H9 (cell line): ENCODE data around the gene HAGH. TPM values are rescaled to one million over a fixed set of nuclear protein-coding genes. Genes with fewer than 3 reads are reported as not detected.

Experiments used
- DNase-seq: peaks from one replicate; pipeline ENCODE4 v3.0.0-alpha.2; 2017
- H2AFZ ChIP-seq: one replicate; pipeline ENCODE4 v1.6.1; 2013; ENCODE audit warnings: mild to moderate bottlenecking, low read length, control low read depth, moderate library complexity
- H2AK5ac ChIP-seq: 2 replicates; pipeline ENCODE4 v1.6.1; 2013; ENCODE audit warnings: low read length, control low read depth, mixed read lengths; ENCODE audit not compliant: insufficient read length
- H2BK120ac ChIP-seq: one replicate; pipeline ENCODE4 v1.6.1; 2013; ENCODE audit warnings: low read depth, mild to moderate bottlenecking, low read length, control low read depth, inconsistent platforms; ENCODE audit not compliant: poor library complexity, severe bottlenecking
- H2BK12ac ChIP-seq: 2 replicates; pipeline ENCODE4 v1.6.1; 2013; ENCODE audit warnings: low read length, control low read depth, mixed read lengths, low read depth; ENCODE audit not compliant: insufficient read length
- H2BK15ac ChIP-seq: 2 replicates; pipeline ENCODE4 v1.6.1; 2013; ENCODE audit warnings: low read depth, low read length, control low read depth
- H2BK20ac ChIP-seq: one replicate; pipeline ENCODE4 v1.6.1; 2013; ENCODE audit warnings: low read depth, mild to moderate bottlenecking, low read length, control low read depth, inconsistent platforms; ENCODE audit not compliant: poor library complexity, severe bottlenecking
- H2BK5ac ChIP-seq: 2 replicates; pipeline ENCODE4 v1.6.1; 2013; ENCODE audit warnings: low read length, control low read depth, mixed read lengths; ENCODE audit not compliant: insufficient read length
- H3K14ac ChIP-seq: 2 replicates; pipeline ENCODE4 v1.6.1; 2013; ENCODE audit warnings: low read length, control low read depth; ENCODE audit not compliant: insufficient read depth
- H3K18ac ChIP-seq: 2 replicates; pipeline ENCODE4 v1.6.1; 2013; ENCODE audit warnings: low read depth, mild to moderate bottlenecking, mixed read lengths, low read length, control low read depth; ENCODE audit not compliant: insufficient read length
- H3K23ac ChIP-seq: 2 replicates; pipeline ENCODE4 v1.6.1; 2013; ENCODE audit warnings: low read length, control low read depth, mixed read lengths, low read depth; ENCODE audit not compliant: insufficient read length
- H3K23me2 ChIP-seq: 2 replicates; pipeline ENCODE4 v1.6.1; 2013; ENCODE audit warnings: low read depth, mild to moderate bottlenecking, mixed read lengths, low read length, control low read depth; ENCODE audit not compliant: insufficient read length, poor library complexity, severe bottlenecking
- H3K27ac ChIP-seq: 2 replicates; pipeline ENCODE4 v1.5.1; 2013; ENCODE audit warnings: low read length, control low read depth, mixed read lengths, low read depth; ENCODE audit not compliant: insufficient read length
- H3K27me3 ChIP-seq: 2 replicates; pipeline ENCODE4 v1.6.1; 2013; ENCODE audit warnings: low read length, control low read depth, inconsistent platforms; ENCODE audit not compliant: insufficient read depth
- H3K4ac ChIP-seq: 2 replicates; pipeline ENCODE4 v1.6.1; 2013; ENCODE audit warnings: low read depth, mild to moderate bottlenecking, control low read depth, inconsistent platforms, low read length, moderate library complexity
- H3K4me1 ChIP-seq: 2 replicates; pipeline ENCODE4 v1.6.1; 2013; ENCODE audit warnings: low read length, control low read depth, inconsistent platforms; ENCODE audit not compliant: insufficient read depth
- H3K4me2 ChIP-seq: 2 replicates; pipeline ENCODE4 v1.6.1; 2013; ENCODE audit warnings: low read length, control low read depth, mixed read lengths; ENCODE audit not compliant: insufficient read length, insufficient read depth
- H3K56ac ChIP-seq: 2 replicates; pipeline ENCODE4 v1.6.1; 2013; ENCODE audit warnings: low read depth, mild to moderate bottlenecking, mixed read lengths, low read length, control low read depth; ENCODE audit not compliant: insufficient read length
- H3K79me1 ChIP-seq: 2 replicates; pipeline ENCODE4 v1.6.1; 2013; ENCODE audit warnings: low read depth, mild to moderate bottlenecking, moderate library complexity, low read length, control low read depth, inconsistent platforms; ENCODE audit not compliant: insufficient read depth, poor library complexity, severe bottlenecking
- H3K79me2 ChIP-seq: 2 replicates; pipeline ENCODE4 v1.6.1; 2013; ENCODE audit warnings: low read length, control low read depth, inconsistent platforms; ENCODE audit not compliant: insufficient read depth
- H3K9ac ChIP-seq: 2 replicates; pipeline ENCODE4 v1.6.1; 2013; ENCODE audit warnings: low read length, control low read depth, mixed read lengths; ENCODE audit not compliant: insufficient read length; ENCODE audit errors: extremely low read depth
- H3K9me3 ChIP-seq: one replicate; pipeline ENCODE4 v1.6.1; 2013; ENCODE audit warnings: low read depth, low read length, inconsistent platforms; ENCODE audit not compliant: control insufficient read depth
- H3T11ph ChIP-seq: one replicate; pipeline ENCODE4 v1.6.1; 2013; ENCODE audit warnings: mild to moderate bottlenecking, low read length, control low read depth, inconsistent platforms
- H4K20me1 ChIP-seq: one replicate; pipeline ENCODE4 v1.6.1; 2013; ENCODE audit not compliant: control insufficient read depth, insufficient read length, insufficient read depth
- H4K5ac ChIP-seq: 2 replicates; pipeline ENCODE4 v1.6.1; 2013; ENCODE audit warnings: low read depth, mild to moderate bottlenecking, mixed read lengths, low read length, control low read depth; ENCODE audit not compliant: insufficient read length
- H4K8ac ChIP-seq: replicated peaks from 2 replicates; pipeline ENCODE4 v1.6.1; 2013; ENCODE audit warnings: low read length, control low read depth, mixed read lengths, low read depth; ENCODE audit not compliant: insufficient read length
- H4K91ac ChIP-seq: 2 replicates; pipeline ENCODE4 v1.6.1; 2013; ENCODE audit warnings: low read depth, mild to moderate bottlenecking, moderate library complexity, mixed read lengths, low read length, control low read depth; ENCODE audit not compliant: insufficient read length
- H3K27ac Mint-ChIP-seq, 3 experiments: 2 replicates in 2 of 3; 3 replicates in 1 of 3; pipeline ENCODE4 v1.8.0; 2020 to 2021; ENCODE audit warnings: mixed read lengths in 3 of 3, mild to moderate bottlenecking in 1 of 3, moderate library complexity in 1 of 3
- H3K27me3 Mint-ChIP-seq: 2 replicates; pipeline ENCODE4 v1.8.0; 2021; ENCODE audit warnings: low read depth, mild to moderate bottlenecking, moderate library complexity, mixed read lengths
- H3K36me3 Mint-ChIP-seq, 3 experiments: 2 replicates in 2 of 3; 3 replicates in 1 of 3; pipeline ENCODE4 v1.8.0; 2020 to 2021; ENCODE audit warnings: low read depth in 3 of 3, mixed read lengths in 3 of 3; ENCODE audit not compliant: insufficient read depth in 1 of 3
- H3K4me1 Mint-ChIP-seq, 2 experiments: 2 replicates each; pipeline ENCODE4 v1.8.0; 2020; ENCODE audit warnings: mixed read lengths in 2 of 2
- H3K4me3 Mint-ChIP-seq, 2 experiments: 2 replicates in 1 of 2; 3 replicates in 1 of 2; pipeline ENCODE4 v1.8.0; 2020 to 2021; ENCODE audit warnings: mild to moderate bottlenecking in 2 of 2, mixed read lengths in 2 of 2, moderate library complexity in 1 of 2
- H3K9me3 Mint-ChIP-seq, 2 experiments: 2 replicates in 1 of 2; 3 replicates in 1 of 2; pipeline ENCODE4 v1.8.0; 2020; ENCODE audit warnings: mild to moderate bottlenecking in 2 of 2, mixed read lengths in 2 of 2, moderate library complexity in 1 of 2
- WGBS: extraction: QIAGEN DNeasy Blood & Tissue Kit; methylation state at CpG from one replicate; pipeline ENCODE4 v1.1.7; 2013; ENCODE audit warnings: missing lambda C conversion rate, low lambda C conversion rate, mixed read lengths; ENCODE audit not compliant: insufficient read length; ENCODE audit errors: extremely low coverage; 5-methylcytosine and 5-hydroxymethylcytosine counted together
- total RNA-seq: library from RNA; stranded (reverse); gene quantifications from 2 replicates; pipeline ENCODE4 v1.2.1, GENCODE V29; 2021
- TF ChIP-seq, protein P1 (sequence below): fragments of 200-600 bp; sonication (generic); conservative IDR thresholded peaks from 3 replicates; pipeline ENCODE4 v1.8.0; 2021; ENCODE audit warnings: antibody characterized with exemption, mild to moderate bottlenecking

The HAGH gene
- total RNA-seq, 1 experiment from 2014 or later, result 30.0 TPM

DNA sequence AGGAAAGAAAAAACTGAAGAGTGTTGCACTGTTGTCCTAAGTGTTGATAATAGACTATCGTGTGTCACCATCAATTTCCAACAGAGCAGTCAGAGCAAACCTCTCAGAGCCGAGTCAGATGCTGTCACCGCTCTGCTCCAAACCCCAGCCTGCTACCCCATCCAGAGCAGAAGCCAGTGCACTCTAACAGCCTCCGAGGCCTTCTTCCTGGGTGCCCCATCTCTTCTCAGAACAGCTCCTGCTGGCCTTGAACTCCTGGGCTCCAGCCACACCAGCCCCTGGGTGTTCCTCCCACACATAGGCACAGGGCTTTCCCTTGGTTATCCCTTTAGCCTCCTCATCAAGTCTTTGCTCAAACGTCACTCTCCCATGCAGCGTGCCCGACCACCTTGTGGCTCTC is 24.4 kb upstream of the HAGH start:
- Histone ChIP-seq H3K79me2 (no peaks in the 10 kb centered on the region), H3K4me1 (no peaks in the 10 kb centered on the region), H4K91ac (no peak overlapping the region), H3K27ac (no peak overlapping the region), H2BK15ac (no peak overlapping the region), H3K4me2 (no peak overlapping the region), H2BK20ac (no peak overlapping the region), H3K14ac (no peak overlapping the region), H3K4ac (no peak overlapping the region), H2AK5ac (no peak overlapping the region), H3K23ac (no peak overlapping the region), H2BK5ac (no peak overlapping the region), H2BK120ac (no peak overlapping the region), H2AFZ (no peak overlapping the region), H3K9ac (no peak overlapping the region), H3K27me3 (no peaks in the 10 kb centered on the region), H3K79me1 (no peaks in the 10 kb centered on the region), H4K5ac (no peak overlapping the region), H4K20me1 (no peaks in the 10 kb centered on the region), H4K8ac (no peak overlapping the region), H3K56ac (no peak overlapping the region), H3K9me3 (no peaks in the 10 kb centered on the region), H3K18ac (no peak overlapping the region), H3T11ph (no peak overlapping the region), H3K23me2 (no peaks in the 10 kb centered on the region), H2BK12ac (no peak overlapping the region)
- Mint-ChIP-seq H3K36me3 (no peaks in the 10 kb centered on the region), H3K27ac (no peak overlapping the region), H3K9me3 (no peaks in the 10 kb centered on the region; a peak in 1 of 5 replicates), H3K4me1 (no peaks in the 10 kb centered on the region), H3K27me3 (peaks cover 64% of the 10 kb centered on the region), H3K4me3 (peak overlapping the region in 1 of 2 experiments; percentile 38; a peak in 1 of 5 replicates)
- no CpG with 5 or more reads among the region's 7 CpGs for WGBS
- TF ChIP-seq, protein P1, sequence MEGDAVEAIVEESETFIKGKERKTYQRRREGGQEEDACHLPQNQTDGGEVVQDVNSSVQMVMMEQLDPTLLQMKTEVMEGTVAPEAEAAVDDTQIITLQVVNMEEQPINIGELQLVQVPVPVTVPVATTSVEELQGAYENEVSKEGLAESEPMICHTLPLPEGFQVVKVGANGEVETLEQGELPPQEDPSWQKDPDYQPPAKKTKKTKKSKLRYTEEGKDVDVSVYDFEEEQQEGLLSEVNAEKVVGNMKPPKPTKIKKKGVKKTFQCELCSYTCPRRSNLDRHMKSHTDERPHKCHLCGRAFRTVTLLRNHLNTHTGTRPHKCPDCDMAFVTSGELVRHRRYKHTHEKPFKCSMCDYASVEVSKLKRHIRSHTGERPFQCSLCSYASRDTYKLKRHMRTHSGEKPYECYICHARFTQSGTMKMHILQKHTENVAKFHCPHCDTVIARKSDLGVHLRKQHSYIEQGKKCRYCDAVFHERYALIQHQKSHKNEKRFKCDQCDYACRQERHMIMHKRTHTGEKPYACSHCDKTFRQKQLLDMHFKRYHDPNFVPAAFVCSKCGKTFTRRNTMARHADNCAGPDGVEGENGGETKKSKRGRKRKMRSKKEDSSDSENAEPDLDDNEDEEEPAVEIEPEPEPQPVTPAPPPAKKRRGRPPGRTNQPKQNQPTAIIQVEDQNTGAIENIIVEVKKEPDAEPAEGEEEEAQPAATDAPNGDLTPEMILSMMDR, result no peak
- no peak for DNase-seq
